ENCODE measurements around the gene DUOXA2.

The DUOXA2 gene

DNA sequence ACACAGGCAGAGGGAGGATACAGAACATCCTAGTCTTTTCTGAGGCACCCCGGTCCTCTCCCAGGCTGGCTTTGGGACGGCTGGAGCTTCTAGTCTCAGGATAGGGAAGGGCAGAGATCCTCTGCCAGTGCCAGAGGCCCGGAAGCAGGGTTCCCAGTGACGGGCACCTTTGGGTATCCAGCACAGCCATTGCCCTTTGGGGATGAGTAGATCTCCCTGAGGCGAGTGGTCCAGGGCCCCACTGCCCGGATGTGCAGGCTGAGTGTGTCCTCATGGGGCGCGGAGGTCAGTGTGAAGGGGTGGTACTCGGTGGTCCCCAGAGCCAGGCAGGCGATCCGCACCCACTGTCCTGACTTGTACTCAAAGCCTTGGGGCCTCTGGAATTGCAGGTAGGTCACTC is 18.5 kb upstream of the DUOXA2 start:
- DNase-seq (ENCODE audit: low spot score): no peak

DNA sequence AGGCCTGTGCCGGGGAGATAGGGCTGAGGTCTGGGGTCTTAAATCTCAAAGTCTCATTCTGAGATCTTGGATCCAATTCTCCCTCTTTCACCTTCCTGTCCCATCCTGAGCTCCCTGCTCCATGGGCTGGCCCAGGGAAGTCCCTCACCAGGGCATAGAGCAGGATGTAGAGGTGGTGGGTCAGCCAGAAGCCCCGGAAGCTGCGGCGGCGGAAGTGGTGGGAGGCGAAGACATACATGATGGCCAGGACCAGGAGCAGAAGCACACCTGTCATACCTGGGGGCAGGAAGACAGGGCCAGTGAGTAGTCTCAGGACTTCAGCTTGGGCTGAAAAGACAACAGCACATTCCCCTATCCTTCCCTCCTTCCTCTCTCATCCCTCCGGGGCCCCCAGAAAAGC is 16.7 kb upstream of the DUOXA2 start:
- no peak for DNase-seq (ENCODE audit: low spot score)

DNA sequence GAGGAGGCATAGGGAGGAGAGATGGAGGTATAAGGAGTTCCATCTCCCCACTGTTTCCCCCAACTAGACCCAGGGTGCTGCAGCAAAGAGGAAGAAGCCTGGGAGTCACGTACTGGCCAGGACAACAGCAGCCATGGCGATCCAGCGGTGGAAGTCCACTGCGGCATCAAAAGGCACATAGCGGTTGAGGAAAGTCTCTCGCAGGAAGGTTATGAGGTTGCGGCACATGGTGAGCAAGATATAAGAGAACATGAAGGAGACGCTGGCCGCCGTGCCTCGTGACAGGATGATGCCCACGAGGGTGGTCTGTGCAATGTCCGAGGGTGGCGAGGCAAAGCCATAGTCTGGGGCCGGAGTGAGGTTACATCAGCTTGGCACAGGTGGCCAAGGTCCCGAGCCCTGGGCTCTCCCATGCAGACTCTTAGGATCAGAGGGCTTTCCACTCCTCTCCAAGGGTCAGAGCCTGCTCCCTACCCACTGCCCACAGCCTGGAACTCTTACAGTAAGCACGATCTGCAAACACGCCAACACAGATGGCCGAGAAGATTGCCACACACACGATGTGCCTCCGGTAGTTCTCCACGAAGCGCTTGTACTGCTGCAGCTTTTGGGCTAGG is 14.5 kb upstream of the DUOXA2 start:
- DNase-seq (ENCODE audit: low spot score): no peak

DNA sequence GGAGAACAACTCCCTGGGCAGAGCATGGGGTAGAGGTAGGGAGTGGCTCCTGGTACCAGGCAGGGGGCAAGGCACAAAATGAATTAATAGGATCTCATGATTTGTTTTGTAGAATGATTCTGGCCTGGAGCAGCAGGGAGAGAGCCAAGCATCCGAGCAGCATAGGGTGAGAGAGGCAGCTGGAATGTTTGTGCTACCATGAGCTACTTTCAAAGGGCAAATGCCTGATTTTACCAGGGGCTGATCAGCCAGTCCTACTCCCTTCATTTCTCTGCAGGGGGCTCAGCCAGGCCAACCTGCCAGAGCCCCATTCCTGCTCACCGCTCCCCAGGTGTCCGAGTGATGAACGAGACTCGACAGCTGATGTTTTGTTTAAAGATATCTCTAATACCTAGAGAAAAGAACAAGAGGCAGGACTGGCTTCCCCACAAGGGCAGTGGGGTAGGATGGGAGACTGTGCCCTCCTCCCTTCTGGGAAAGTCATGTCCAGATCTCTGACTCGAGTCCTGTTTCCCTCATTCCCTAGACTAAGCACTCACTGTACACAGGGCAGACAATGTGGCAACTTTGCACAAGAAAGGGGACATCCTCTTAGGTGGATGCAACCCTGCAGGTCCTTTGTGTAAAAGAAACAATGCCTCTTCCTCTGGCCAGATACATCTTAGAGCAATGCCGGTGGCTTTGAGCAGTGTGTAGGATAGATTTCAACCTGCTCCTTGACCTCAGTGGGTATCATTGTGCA is 13.1 kb upstream of the DUOXA2 start:
- peak; percentile 12 for DNase-seq (ENCODE audit: low spot score)

DNA sequence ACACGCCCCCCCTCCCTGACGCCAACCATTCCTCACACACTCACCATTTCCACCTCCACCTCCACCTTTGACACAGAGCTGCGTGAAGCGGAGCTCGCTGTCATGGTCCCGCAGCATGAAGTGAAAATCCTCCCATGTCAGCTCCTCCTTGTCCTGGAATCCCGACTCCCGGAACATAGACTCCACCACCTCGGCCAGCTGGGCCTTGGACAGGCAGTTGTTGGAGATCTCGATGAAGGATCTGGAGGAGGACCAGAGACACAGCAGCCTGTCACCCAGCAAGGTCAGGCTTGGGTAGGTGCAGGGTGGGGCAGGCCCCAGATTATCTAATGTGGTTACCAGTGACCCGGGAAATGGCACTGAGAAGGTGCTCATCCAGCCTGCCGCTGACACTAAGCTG is 12.4 kb upstream of the DUOXA2 start:
- DNase-seq (ENCODE audit: low spot score): peak; percentile 30

DNA sequence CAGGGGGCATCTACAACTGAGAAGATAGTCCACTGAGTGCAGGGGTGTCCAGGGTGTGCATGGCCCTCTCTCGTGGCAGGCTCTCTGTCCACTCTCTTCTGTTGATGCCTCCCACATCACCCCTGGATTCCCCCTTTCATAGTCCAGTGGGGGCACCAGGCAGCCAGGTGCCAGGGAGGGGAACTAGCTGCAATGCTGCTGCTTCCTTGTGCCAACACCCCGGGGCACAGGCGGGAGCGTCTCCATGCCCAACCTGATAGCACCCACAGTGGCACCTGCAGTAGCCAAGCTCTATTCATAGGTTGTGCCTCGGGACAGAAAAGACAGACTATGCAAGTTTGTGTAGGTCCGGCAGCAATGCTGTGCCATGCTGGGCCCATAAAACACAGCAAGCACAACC is 11.9 kb upstream of the DUOXA2 start:
- DNase-seq (ENCODE audit: low spot score): peak; percentile 45

DNA sequence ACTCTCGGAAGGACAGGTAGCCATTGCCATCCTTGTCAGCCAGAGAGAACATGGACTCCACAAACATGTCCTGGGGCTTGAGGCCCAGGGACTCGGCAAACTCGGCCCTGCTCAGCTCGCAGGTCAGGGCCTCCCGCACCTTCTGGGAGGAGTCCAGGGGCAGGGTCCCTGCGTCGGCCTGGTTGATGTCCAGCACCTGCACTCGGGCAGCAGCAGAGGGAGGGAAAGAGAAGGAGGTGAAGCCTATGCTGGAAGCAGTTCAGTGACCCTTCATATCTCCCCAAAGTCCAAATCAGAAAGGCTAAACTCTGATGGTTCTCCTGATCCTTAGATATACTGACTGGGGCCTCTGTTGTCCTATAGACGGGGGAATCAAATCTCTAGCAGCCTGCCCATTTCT is 10.0 kb upstream of the DUOXA2 start:
- peak; percentile 14 for DNase-seq (ENCODE audit: low spot score)

DNA sequence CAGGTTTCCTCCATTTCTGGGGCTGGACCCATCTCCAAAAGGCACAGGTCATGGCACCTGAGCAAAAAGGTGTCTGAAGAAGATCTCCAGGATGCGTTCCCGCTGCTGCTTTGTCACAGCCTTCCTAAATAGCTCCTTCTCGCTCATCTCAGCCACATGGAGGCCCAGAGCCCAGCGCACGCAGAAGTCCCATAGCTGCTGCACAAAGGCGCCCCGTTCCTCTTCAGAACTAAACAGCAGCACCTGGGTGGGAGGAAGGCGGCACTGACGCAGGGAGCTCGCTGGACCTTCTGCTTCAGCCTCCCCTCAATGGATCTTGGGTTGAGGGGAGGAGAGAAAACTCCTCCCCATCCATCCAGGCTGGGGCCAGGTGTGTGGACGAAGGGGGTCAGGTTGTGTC is 8.5 kb upstream of the DUOXA2 start:
- DNase-seq (ENCODE audit: low spot score): peak; percentile 17

DNA sequence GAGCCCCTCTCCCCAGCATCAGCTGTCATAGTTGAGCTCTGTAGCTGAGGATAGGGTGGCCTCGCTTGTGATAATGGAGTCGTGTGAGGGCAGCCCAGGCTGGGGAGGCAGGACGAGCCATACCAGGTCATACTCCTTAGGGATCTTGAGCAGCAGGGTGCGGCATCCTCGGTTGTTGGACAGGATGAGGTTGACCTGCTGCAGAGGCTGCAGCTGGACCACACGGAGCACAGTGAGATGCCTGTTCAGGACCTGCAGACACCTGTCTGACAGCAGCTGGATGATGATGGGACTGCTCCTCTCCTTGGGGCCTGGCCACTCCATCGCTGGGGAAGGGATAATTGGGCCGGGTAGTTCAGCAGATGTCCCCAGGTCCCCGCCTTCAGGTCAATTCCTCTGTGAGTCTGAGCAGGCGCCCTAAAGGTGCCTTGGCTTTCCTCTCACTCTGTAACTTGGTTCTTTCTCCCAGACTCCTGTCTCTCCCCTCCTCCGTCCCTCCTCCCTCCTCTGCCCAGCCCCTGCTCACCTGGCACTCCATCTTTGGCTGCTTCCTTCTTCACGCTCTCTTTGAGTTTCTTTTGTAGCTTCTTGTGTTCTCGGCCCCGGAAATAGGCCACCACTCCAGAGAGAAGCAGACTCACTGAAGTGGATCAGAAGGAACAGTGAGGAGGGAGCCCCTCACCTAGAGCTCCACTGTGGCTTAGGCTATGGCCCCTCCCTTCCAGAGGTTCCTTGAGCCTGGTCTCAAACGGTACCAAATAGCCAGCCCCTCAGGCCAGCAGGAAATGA is 7.9 kb upstream of the DUOXA2 start:
- DNase-seq (ENCODE audit: low spot score): peak; percentile 49

DNA sequence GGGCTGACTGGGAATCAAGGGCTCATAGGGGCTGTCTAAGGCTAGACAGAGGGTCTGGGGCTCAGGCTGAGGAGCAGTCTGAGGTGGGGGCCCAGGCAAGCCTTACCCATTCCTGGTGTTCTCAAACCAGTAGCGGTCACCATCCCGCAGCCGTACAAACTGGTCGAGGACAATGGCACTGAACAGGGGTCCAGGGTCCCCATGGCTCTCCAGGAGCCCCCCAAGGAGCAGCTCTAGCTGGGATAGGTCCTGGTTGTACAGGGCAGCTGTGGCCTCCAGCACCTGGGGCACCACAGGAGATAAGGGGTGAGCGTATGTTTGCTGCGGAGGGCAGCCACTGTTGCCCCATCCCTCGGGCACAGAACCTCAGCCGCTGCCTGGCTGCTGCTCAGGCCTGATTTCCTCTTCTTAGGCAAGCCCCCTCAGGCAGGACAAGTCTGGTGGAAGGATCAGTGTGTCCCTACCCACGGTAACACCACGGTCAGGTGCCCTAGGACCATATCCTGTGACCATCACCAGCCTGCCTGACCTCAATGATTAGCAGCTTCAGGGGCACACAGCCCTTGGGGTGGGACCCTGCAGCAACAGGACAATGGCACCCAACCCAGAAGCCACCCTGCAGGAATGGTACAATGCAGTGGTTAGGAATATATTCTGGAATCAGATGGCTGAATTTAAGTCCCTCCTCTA is 6.0 kb upstream of the DUOXA2 start:
- DNase-seq (ENCODE audit: low spot score): no peak

DNA sequence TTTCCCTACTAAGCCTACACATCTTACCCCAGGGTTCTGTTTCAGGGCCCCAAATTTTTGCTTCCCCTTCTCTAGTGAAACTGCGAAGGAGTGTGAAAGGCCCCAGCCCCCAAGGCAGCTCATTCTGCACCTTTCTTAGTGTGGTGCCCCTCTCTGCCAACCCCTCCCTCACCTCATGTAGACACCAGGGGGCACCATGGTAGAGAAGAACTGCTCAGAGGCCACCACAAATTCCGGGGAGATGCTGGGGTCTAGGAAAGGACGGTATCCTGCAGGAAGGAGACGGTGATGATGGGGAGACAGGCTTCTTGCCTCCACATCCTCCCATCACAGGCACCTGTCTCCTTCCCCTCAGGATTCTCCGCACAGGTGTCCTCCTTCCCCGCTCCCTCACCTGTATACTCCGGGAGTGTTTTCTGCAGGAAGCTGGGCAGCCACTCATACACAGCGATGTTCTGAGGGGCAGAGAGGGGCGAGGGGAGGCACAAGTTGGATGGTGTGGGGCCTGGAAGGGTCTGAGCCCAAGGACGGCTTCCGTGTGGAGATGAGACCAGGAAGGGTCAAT is 3.8 kb upstream of the DUOXA2 start:
- no peak for DNase-seq (ENCODE audit: low spot score)

DNA sequence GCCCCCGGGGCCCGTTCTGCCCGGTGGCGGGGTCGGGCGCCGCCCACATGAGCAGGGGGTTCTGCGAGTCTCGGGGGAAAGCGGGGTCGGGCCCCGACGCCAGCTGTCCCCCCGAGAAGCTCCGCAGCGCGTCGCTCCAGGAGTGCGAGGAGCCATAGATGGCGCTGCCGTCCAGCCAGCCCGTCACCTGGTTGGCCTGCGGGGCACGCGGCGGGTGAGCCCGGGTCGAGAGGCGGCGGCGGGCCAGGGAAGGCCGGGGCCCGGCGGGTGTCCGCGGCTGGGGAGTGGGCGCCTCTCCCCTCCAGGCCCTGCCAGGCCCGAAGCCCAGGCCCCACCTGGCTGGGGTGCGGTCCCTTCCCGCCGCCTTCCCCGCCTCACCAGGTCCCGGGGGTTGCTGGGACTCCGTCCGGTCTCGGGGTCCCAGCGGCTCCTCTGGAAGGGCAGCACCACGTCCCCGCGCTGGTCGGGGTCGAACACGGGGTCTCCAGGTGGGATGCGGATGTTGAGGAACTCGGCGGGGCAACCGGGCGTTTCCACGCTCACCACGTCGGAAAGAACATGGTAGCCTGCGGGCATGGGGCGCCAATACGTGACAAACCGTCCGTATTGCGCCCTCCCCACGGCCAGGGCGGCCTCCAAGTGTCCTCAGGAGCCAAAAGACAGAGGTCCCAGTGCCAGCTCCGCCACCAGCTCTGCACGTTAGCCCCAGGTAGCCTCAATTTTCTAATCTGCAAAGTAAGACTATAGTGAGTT is 2.6 kb upstream of the DUOXA2 start:
- DNase-seq (ENCODE audit: low spot score): no peak

DNA sequence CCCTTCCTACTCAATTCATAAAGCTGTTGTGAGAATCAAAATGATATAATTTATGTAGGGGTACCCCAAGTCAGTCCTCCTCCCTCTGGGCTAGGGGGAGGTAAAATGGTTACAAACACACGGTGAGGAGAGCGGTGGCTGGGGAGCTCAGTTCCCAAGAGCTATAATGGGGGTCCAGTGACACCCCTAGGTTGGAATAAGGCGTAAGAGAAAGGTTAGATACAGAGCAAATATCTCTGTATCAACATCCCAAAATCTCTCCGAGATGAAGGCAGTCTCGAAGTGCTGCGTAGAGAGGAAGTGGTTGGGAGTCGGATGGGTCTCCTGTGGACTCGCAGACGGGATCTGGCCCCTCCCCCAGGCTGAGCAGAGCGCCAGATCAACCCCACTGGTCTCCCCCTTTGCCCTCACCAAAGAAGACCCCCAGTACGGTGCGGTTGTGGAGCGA is 2.0 kb upstream of the DUOXA2 start:
- DNase-seq (ENCODE audit: low spot score): no peak

DNA sequence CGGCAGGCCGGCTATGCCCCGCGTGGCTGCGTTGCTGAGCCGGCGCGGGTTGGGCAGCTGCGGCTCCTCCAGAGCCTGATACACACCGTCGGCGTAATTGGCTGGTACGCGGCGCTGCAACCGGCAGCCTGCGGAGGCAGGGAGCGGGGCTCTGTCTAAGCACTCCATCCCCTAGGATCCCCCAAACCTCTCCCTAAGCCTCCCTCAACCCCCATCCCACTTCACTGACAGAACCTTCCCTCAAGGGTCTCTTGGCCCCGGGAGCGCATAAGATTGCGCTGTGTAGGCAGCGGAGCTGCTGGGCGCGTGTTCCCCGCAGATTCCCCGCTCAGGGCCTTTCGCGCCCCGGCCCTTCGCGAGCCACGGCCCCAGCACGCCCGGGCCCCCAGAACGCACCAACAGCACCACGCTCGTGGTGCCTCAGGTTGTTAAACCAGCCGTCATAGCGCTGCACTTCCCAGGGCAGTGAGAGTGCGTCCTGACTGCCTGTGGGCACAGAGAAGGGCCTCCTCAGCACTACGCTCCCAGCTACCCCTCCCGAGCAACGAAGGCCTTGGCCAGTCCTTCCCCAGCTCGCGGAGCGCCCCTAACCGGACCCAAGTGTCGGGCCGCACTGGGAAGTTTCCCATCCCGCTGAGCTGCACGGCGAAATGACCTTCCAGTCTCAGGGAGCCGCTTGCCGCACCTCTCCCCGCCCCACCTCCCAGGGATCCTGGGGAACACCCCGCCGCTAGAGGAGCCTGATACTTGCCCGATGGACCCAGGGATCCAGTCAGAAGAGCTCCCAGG is 1.3 kb upstream of the DUOXA2 start:
- no peak for DNase-seq (ENCODE audit: low spot score)

DNA sequence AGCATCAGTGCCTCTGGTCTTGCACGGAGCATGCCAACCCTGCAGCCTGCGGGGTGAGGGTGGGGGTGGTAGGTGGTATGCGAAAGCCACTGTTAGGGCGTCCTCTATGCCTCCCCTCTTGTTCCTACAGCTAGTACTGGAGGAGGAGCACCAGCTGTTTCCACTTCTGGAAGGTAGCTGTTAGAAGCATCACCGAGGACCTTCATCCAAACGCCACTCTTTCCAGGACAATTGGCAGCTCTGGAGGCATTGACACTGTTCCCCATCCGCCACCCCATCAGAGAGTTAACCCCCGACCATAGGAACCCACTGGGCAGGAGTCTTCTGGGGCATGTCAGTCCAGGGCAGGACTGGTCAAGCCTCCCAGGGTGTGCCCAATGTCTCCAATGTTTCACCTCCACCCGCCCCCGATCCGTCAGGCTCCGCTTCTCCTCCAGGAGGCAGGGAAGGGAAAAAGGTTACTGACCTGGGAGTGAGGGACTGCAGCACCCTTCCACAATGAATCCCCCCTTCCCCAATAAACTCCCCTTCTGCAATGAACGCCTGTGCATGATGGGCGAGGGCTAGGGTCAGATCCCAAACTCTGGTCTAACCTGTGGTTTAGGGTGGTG is 641 bp upstream of the DUOXA2 start:
- no peak for DNase-seq (ENCODE audit: low spot score)

DNA sequence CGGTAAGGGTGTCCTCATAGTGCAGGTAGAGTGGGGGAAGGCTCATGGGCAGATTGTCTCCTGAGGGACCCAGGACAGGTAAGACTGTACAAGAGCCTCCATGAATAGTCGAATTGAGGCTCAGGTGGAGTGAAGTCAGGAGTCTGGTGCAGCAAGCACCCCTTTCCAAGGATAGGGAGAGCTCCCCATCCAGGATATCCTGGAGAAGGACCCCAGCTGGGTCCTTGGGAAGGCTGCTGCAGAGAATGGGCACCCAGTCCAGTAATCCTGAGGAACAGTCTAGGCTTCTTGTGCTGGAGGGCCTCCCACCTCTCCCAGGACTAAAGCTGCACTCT is 592 bp downstream of the DUOXA2 start:
- no peak for DNase-seq (ENCODE audit: low spot score)

DNA sequence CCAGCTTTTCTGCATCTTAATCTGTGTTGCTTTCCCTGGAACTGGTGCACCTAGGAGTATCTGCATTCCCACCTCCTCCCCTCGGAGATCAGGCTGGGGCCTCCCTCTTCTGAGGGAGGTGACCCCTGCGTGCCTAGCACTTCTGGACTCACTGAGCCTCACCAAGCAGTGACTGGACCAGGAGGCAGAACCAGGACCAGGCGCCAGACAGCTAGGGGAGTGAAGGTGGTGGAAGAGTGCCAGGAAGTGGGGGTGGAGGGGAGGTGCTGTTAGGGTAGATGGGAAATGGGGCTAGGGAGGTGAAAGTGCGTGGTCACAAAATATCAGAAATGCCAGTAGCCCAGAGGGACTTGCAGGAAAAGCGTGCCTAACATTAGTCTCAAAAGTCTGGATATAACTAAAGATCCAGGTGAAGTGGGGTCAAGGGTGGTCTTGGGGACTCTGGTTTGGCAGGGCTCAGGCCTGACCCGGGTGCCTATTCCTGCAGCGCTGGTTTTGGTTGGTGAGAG is 1.2 kb downstream of the DUOXA2 start:
- DNase-seq (ENCODE audit: low spot score): no peak

DNA sequence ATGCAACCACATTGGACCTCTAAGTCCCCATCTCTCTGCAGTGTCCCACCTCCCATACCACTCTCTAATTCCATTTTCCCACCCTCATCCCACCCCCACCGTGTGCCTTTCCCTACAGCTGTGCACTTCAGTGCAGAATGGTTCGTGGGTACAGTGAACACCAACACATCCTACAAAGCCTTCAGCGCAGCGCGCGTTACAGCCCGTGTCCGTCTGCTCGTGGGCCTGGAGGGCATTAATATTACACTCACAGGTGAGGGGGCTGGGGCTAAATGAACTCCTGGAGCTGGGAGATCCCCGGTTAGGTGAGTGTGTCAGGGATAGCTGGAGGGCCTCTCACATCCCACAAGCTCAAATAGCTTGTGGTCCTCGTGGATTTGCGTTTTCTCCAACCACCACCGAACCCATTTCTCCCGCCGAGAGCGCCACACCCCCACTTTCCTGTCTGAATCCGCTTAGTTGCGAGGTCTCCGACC is 1.9 kb downstream of the DUOXA2 start:
- no peak for DNase-seq (ENCODE audit: low spot score)

DNA sequence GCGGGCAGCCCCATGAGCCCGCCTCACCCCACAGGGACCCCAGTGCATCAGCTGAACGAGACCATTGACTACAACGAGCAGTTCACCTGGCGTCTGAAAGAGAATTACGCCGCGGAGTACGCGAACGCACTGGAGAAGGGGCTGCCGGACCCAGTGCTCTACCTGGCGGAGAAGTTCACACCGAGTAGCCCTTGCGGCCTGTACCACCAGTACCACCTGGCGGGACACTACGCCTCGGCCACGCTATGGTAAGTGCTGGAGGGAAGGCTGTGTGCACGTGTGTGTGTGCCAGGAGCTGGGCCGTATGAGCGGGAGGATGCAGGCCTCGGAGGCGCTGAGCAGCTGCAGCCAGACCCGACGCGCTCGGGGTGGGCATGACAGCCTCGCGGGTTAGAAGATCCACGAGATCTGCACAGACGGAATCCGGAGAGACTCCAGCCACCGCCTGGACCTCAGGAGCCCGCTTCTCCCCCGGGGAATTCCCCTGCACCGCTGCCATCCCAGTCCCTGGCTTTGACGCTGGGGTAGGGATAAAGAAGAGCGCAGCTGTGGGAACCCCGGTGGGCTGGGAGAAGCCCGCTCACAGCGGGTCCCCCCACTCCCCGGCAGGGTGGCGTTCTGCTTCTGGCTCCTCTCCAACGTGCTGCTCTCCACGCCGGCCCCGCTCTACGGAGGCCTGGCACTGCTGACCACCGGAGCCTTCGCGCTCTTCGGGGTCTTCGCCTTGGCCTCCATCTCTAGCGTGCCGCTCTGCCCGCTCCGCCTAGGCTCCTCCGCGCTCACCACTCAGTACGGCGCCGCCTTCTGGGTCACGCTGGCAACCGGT is 2.6 kb downstream of the DUOXA2 start:
- no peak for DNase-seq (ENCODE audit: low spot score)
